ENCODE measurements around the gene ZNF283.

Gene ZNF283

GRCh38 chr19:43789029-43789428, 38.1 kb upstream of the ZNF283 start:
- TF ChIP-seq ZFX (IDR thresholded peaks at IDR 0.05) = no peak
- TF ChIP-seq CTCF (conservative IDR thresholded peaks at IDR 0.05) = no peak
- no peak overlapping the region for H3K27ac ChIP-seq

GRCh38 chr19:43790587-43790986, 36.5 kb upstream of the ZNF283 start:
- no peak overlapping the region for H3K27ac ChIP-seq
- no peak for TF ChIP-seq ZFX (IDR thresholded peaks at IDR 0.05)
- TF ChIP-seq CTCF (conservative IDR thresholded peaks at IDR 0.05) = no peak

GRCh38 chr19:43797118-43797517, 30.0 kb upstream of the ZNF283 start:
- TF ChIP-seq ZFX (IDR thresholded peaks at IDR 0.05) (no peak), CTCF (conservative IDR thresholded peaks at IDR 0.05) (no peak)
- H3K27ac ChIP-seq = no peak overlapping the region

- no peak for TF ChIP-seq CTCF (conservative IDR thresholded peaks at IDR 0.05)
- no peak for TF ChIP-seq ZFX (IDR thresholded peaks at IDR 0.05)
- H3K27ac ChIP-seq = no peak overlapping the region
These were observed 29.6 kb upstream of the ZNF283 start for GRCh38 chr19:43797556-43797955.

GRCh38 chr19:43798026-43798545, 29.0 kb upstream of the ZNF283 start:
- TF ChIP-seq CTCF (conservative IDR thresholded peaks at IDR 0.05) = no peak
- TF ChIP-seq ZFX (IDR thresholded peaks at IDR 0.05) = no peak
- no peak overlapping the region for H3K27ac ChIP-seq

- H3K27ac ChIP-seq = no peak overlapping the region
These were observed 28.3 kb upstream of the ZNF283 start for GRCh38 chr19:43798546-43799409.

More at GRCh38 chr19:43798546-43799409, 28.3 kb upstream of the ZNF283 start:
- TF ChIP-seq CTCF (conservative IDR thresholded peaks at IDR 0.05) (no peak), ZFX (IDR thresholded peaks at IDR 0.05) (no peak)

All from C4-2B (cell line).